Measurements from ENCODE around the gene SCMH1. TPM values are rescaled to one million over a fixed set of nuclear protein-coding genes. Genes with fewer than 3 reads are reported as not detected.

Gene SCMH1
- total RNA-seq, 6 donors from 2014 or later, result 31.4 to 54.5 (median 36.6) TPM

- ATAC-seq (ENCODE audit: low FRiP score in 2 of 2) (no peak), DNase-seq (no peak)
- peaks cover 3 to 9% (median 5%) of the 10 kb centered on the region in 4 donors for H3K4me1 ChIP-seq
- WGBS, 2 donors, result 70 to 75% methylated on average over 4 of the region's 4 CpGs
- TF ChIP-seq CTCF (IDR thresholded peaks at IDR 0.05) (no peak), POLR2A (IDR thresholded peaks at IDR 0.05) (no peak), EP300 (IDR thresholded peaks at IDR 0.05) (no peak), POLR2AphosphoS5 (IDR thresholded peaks at IDR 0.05) (no peak)
- no peaks in the 10 kb centered on the region for H3K36me3 ChIP-seq
- no peaks in the 10 kb centered on the region for H3K27me3 ChIP-seq
- no peak overlapping the region for H3K4me3 ChIP-seq
- no peaks in the 10 kb centered on the region for H3K9me3 ChIP-seq
- H3K27ac ChIP-seq, result no peak overlapping the region
Observed at GRCh38 chr1:41285818-41286217, 43.7 kb upstream of the SCMH1 start.

GRCh38 chr1:41284121-41284520 is 42.0 kb upstream of the SCMH1 start:
- ATAC-seq (ENCODE audit: low FRiP score in 2 of 2) (no peak), DNase-seq (no peak)
- no peak overlapping the region for H3K4me3 ChIP-seq
- TF ChIP-seq EP300 (IDR thresholded peaks at IDR 0.05) (no peak), CTCF (IDR thresholded peaks at IDR 0.05) (no peak), POLR2AphosphoS5 (IDR thresholded peaks at IDR 0.05) (no peak), POLR2A (IDR thresholded peaks at IDR 0.05) (no peak)
- H3K27ac ChIP-seq, result no peak overlapping the region
- no peaks in the 10 kb centered on the region for H3K27me3 ChIP-seq
- H3K36me3 ChIP-seq, result no peaks in the 10 kb centered on the region
- H3K4me1 ChIP-seq, result peaks cover 3 to 19% (median 10%) of the 10 kb centered on the region in 4 donors
- WGBS, 2 donors, result 55 to 69% methylated on average over 2 of the region's 2 CpGs
- H3K9me3 ChIP-seq, result no peaks in the 10 kb centered on the region

GRCh38 chr1:41282679-41283317 is 40.7 kb upstream of the SCMH1 start:
- Histone ChIP-seq H3K27me3 (no peaks in the 10 kb centered on the region), H3K4me1 (peaks cover 3 to 19% (median 10%) of the 10 kb centered on the region in 4 donors), H3K9me3 (no peaks in the 10 kb centered on the region), H3K27ac (no peak overlapping the region), H3K36me3 (no peaks in the 10 kb centered on the region), H3K4me3 (no peak overlapping the region)
- no peak for DNase-seq
- peak in 1 of 2 donors; percentile 79 for ATAC-seq (ENCODE audit: low FRiP score in 2 of 2)
- 17 to 56% methylated on average over 7 to 9 of the region's 9 CpGs for WGBS, 2 donors
- no peak for TF ChIP-seq POLR2AphosphoS5 (IDR thresholded peaks at IDR 0.05)
- TF ChIP-seq EP300 (IDR thresholded peaks at IDR 0.05), result no peak
- TF ChIP-seq CTCF (IDR thresholded peaks at IDR 0.05), result peak; percentile 50 to 75 (median 60)
- no peak for TF ChIP-seq POLR2A (IDR thresholded peaks at IDR 0.05)

- DNase-seq (peak in 1 of 2 donors; percentile 42), ATAC-seq (ENCODE audit: low FRiP score in 2 of 2) (no peak)
- Histone ChIP-seq H3K36me3 (no peaks in the 10 kb centered on the region), H3K4me3 (no peak overlapping the region), H3K27ac (no peak overlapping the region), H3K4me1 (peaks cover 3 to 23% (median 12%) of the 10 kb centered on the region in 4 donors), H3K9me3 (no peaks in the 10 kb centered on the region), H3K27me3 (no peaks in the 10 kb centered on the region)
- TF ChIP-seq POLR2A (IDR thresholded peaks at IDR 0.05), result no peak
- no peak for TF ChIP-seq CTCF (IDR thresholded peaks at IDR 0.05)
- no peak for TF ChIP-seq EP300 (IDR thresholded peaks at IDR 0.05)
- TF ChIP-seq POLR2AphosphoS5 (IDR thresholded peaks at IDR 0.05), result no peak
- WGBS, 2 donors, result 61 to 65% methylated on average over 2 of the region's 2 CpGs
Observed at GRCh38 chr1:41281334-41281733, 39.2 kb upstream of the SCMH1 start.

Measured in upper lobe of left lung (tissue), 6 donors.